ENCODE results near the gene DDX6.

The DDX6 gene

GRCh38 chr11:118804094-118804493 is 13.1 kb upstream of the DDX6 start:
- no peak for TF ChIP-seq CTCF (IDR thresholded peaks at IDR 0.05; ENCODE audit: poor library complexity, severe bottlenecking)
- Histone ChIP-seq H3K9me3 (ENCODE audit: severe bottlenecking) (no peaks in the 10 kb centered on the region), H3K27ac (ENCODE audit: poor library complexity, severe bottlenecking) (no peak overlapping the region), H3K4me1 (ENCODE audit: insufficient read depth, poor library complexity, severe bottlenecking) (no peaks in the 10 kb centered on the region), H3K36me3 (ENCODE audit: low read depth) (no peaks in the 10 kb centered on the region), H3K4me3 (ENCODE audit: severe bottlenecking) (no peak overlapping the region), H3K27me3 (ENCODE audit: insufficient read depth, poor library complexity, severe bottlenecking) (no peaks in the 10 kb centered on the region)
- DNase-seq (ENCODE audit: low spot score) (no peak), ATAC-seq (ENCODE audit: low read depth) (no peak)

GRCh38 chr11:118799372-118799771 is 8.4 kb upstream of the DDX6 start:
- H3K27me3 ChIP-seq (ENCODE audit: insufficient read depth, poor library complexity, severe bottlenecking) = no peaks in the 10 kb centered on the region
- DNase-seq (ENCODE audit: low spot score) = no peak
- H3K4me1 ChIP-seq (ENCODE audit: insufficient read depth, poor library complexity, severe bottlenecking) = no peaks in the 10 kb centered on the region
- H3K4me3 ChIP-seq (ENCODE audit: severe bottlenecking) = no peak overlapping the region
- ATAC-seq (ENCODE audit: low read depth) = no peak
- no peaks in the 10 kb centered on the region for H3K9me3 ChIP-seq (ENCODE audit: severe bottlenecking)
- no peak overlapping the region for H3K27ac ChIP-seq (ENCODE audit: poor library complexity, severe bottlenecking)
- H3K36me3 ChIP-seq (ENCODE audit: low read depth) = no peaks in the 10 kb centered on the region
- no peak for TF ChIP-seq CTCF (IDR thresholded peaks at IDR 0.05; ENCODE audit: poor library complexity, severe bottlenecking)

- Histone ChIP-seq H3K27ac (ENCODE audit: poor library complexity, severe bottlenecking) (no peak overlapping the region), H3K27me3 (ENCODE audit: insufficient read depth, poor library complexity, severe bottlenecking) (no peaks in the 10 kb centered on the region), H3K4me1 (ENCODE audit: insufficient read depth, poor library complexity, severe bottlenecking) (peaks cover 7% of the 10 kb centered on the region), H3K36me3 (ENCODE audit: low read depth) (no peaks in the 10 kb centered on the region), H3K4me3 (ENCODE audit: severe bottlenecking) (no peak overlapping the region), H3K9me3 (ENCODE audit: severe bottlenecking) (no peaks in the 10 kb centered on the region)
- ATAC-seq (ENCODE audit: low read depth) (no peak), DNase-seq (ENCODE audit: low spot score) (no peak)
- no peak for TF ChIP-seq CTCF (IDR thresholded peaks at IDR 0.05; ENCODE audit: poor library complexity, severe bottlenecking)
Observed at GRCh38 chr11:118797510-118797909, 6.5 kb upstream of the DDX6 start.

- TF ChIP-seq CTCF (IDR thresholded peaks at IDR 0.05; ENCODE audit: poor library complexity, severe bottlenecking) = no peak
- H3K27ac ChIP-seq (ENCODE audit: poor library complexity, severe bottlenecking) = peak overlapping the region; percentile 82
- H3K4me3 ChIP-seq (ENCODE audit: severe bottlenecking) = peak overlapping the region; percentile 82
- no peaks in the 10 kb centered on the region for H3K36me3 ChIP-seq (ENCODE audit: low read depth)
- H3K27me3 ChIP-seq (ENCODE audit: insufficient read depth, poor library complexity, severe bottlenecking) = no peaks in the 10 kb centered on the region
- DNase-seq (ENCODE audit: low spot score) (peak; percentile 67), ATAC-seq (ENCODE audit: low read depth) (peak; percentile 77)
- H3K9me3 ChIP-seq (ENCODE audit: severe bottlenecking) = no peaks in the 10 kb centered on the region
- peaks cover 10% of the 10 kb centered on the region for H3K4me1 ChIP-seq (ENCODE audit: insufficient read depth, poor library complexity, severe bottlenecking)
Observed at GRCh38 chr11:118792570-118793124, 1.7 kb upstream of the DDX6 start.

GRCh38 chr11:118791961-118792569 is 1.1 kb upstream of the DDX6 start:
- Histone ChIP-seq H3K9me3 (ENCODE audit: severe bottlenecking) (no peaks in the 10 kb centered on the region), H3K27ac (ENCODE audit: poor library complexity, severe bottlenecking) (peak overlapping the region; percentile 82), H3K4me3 (ENCODE audit: severe bottlenecking) (peak overlapping the region; percentile 82), H3K4me1 (ENCODE audit: insufficient read depth, poor library complexity, severe bottlenecking) (peaks cover 10% of the 10 kb centered on the region), H3K27me3 (ENCODE audit: insufficient read depth, poor library complexity, severe bottlenecking) (no peaks in the 10 kb centered on the region), H3K36me3 (ENCODE audit: low read depth) (no peaks in the 10 kb centered on the region)
- TF ChIP-seq CTCF (IDR thresholded peaks at IDR 0.05; ENCODE audit: poor library complexity, severe bottlenecking) = no peak
- ATAC-seq (ENCODE audit: low read depth) = 0 out of 3 replicates have a peak, but pooled peaks have one; percentile 4
- peak; percentile 66 for DNase-seq (ENCODE audit: low spot score)
